Activated naive CD4-positive, alpha-beta T cell treated with Interleukin-2 at 50 U/mL for 16 hours (primary cell): ENCODE measurements around the gene AOAH.

Source experiments
- DNase-seq: peaks from one replicate; pipeline ENCODE4 v3.0.0-alpha.2; 2020

AOAH gene, protein sequence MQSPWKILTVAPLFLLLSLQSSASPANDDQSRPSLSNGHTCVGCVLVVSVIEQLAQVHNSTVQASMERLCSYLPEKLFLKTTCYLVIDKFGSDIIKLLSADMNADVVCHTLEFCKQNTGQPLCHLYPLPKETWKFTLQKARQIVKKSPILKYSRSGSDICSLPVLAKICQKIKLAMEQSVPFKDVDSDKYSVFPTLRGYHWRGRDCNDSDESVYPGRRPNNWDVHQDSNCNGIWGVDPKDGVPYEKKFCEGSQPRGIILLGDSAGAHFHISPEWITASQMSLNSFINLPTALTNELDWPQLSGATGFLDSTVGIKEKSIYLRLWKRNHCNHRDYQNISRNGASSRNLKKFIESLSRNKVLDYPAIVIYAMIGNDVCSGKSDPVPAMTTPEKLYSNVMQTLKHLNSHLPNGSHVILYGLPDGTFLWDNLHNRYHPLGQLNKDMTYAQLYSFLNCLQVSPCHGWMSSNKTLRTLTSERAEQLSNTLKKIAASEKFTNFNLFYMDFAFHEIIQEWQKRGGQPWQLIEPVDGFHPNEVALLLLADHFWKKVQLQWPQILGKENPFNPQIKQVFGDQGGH

DNA sequence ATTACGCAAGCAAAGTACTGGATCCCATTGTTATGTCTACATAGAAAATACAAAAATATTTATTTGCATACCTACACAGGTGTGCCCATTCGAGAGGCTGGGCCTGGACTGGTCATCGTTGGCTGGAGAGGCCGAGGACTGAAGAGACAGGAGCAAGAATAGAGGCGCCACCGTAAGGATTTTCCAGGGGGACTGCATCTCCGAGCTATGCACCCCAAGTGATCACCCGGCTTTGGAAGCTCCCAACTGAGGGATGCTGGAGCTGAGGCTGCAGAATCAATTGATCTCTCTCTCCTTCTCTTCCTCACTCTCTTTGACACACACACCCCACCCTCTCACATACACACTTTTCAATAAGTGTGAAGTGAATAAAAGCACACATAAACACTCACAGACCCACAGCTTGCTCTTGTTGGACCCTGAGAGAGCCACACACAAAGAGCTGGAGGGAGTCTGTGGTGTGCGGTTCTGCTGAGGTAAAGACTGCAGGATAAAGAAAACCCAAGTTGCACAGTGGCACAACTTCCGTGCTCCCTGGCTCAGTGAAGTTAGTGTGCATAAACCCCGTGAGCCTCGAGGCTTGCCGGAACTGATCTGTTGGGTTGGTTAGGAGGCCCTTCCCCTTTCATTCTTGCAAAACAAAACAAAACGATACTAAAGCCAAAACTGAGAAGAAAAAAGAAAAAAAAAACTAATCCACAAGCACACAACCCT lies at the start of gene AOAH:
Gene AOAH, minus strand, starts transcription at position 544 of the 714 bp plus-strand sequence. Its CDS starts 346 bp downstream, at position 198.
- peak; percentile 63 for DNase-seq

DNA sequence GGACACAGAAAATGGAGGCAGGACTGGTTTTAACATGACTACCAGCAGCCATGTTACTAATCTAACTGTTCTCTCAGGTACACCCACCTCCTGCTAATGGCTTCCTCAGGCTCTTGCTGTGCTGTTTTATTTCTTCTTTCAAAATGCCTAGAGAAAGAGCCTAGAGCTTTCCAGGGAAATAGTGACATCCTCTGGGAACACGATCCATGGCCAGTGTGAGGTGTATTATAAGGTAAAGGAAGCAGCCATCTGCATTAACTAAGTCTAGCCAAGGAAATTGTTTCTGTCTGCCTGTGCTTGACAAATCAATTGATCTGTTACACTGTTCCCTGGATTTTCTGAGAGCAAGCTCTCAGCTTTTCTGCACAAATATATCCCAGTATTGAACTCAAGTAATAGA lies 42.2 kb upstream of the AOAH start:
- DNase-seq = no peak

GRCh38 chr7:36765605-36766004 lies 41.3 kb upstream of the AOAH start:
- DNase-seq = no peak

DNA sequence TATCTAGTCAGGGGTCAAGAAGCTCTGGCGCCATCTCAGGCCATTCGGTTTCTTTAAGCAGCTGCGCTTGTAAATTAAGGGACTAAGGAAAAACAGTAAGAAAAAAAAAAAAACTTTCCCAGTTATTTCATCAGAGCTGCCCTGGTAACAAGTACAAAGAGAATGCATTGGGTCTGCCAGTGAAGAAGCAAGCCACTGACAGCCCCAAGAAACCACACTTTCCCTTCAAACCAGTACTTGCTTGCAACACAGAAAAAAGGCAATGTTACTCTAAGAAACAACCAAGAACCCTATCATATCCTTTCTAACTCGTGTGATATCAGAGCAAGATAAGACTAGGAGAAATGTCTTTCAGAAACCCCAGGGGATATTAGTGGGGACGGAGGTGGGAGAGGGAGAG lies 40.6 kb upstream of the AOAH start:
- no peak for DNase-seq

DNA sequence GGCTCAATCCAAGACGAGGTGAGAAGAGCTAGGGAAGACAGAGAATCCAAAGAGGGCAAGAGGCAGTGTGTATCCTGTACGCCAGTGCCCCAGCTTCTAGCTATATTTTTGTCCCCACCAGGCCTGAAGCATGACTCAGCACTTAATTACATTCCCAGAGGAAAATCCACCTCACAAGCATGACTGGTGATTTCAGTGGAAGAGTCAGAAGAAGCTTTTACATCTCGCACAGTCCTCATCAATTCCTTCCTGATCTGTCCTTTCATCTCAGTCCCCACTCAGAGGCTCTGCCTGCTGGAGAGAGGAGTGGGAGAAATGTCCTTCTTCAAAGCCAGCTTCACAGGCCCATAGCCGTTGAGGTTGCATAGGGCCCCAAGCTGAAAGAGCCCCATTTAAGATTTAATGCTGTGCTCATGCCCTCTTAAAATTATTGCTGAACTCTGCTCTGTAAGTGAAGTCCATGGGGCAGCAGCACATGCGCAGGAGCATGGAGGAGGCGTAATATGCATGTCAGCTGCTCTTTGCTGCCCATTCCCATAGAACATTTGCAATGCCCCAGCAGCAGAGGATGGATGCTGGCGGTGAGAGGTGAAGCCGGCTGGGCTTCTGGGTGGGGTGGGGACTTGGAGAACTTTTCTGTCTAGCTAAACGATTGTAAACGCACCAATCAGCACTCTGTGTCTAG lies 39.0 kb upstream of the AOAH start:
- no peak for DNase-seq

DNA sequence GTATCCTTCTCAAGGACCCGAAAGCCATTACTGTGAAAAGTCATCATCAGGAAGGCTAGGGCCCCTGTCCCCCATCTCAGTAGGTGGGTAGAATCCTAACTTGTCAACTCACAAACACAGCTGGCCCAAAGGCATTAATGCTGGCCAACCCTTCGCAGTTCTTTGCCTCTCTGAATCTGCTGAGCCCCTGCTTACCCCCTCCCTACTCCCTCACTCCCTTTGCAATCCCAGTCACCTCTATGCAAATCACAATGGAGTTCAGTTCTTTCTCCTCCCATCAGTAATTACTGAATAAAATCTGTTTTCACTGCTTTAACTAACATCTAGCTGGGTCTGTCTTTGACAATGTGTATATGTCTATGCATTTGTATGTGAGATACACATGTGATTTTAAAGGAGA lies 38.1 kb upstream of the AOAH start:
- no peak for DNase-seq

GRCh38 chr7:36761835-36762234 lies 37.5 kb upstream of the AOAH start:
- no peak for DNase-seq

GRCh38 chr7:36760856-36761762 lies 36.8 kb upstream of the AOAH start:
- DNase-seq = no peak

DNA sequence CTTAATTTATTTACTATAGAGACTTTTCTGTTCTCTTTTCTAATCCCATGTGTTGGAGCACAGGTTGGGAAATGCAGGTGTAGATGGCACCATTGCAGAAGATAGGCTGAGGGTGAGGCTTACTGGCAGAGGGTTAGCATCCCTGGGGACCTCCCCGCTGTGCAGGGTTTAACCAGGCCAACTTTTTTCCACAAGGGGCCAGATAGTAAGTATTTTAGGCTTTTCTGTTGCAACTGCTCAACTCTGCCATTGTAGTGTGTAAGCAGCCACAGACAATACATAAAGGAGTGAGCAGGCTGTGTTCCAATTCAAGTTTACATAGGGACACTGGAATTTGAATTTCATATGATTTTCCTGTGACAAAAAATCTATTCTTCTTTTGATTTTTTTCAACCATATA lies 34.6 kb upstream of the AOAH start:
- DNase-seq = no peak

GRCh38 chr7:36755484-36755883 lies 31.2 kb upstream of the AOAH start:
- DNase-seq = no peak

DNA sequence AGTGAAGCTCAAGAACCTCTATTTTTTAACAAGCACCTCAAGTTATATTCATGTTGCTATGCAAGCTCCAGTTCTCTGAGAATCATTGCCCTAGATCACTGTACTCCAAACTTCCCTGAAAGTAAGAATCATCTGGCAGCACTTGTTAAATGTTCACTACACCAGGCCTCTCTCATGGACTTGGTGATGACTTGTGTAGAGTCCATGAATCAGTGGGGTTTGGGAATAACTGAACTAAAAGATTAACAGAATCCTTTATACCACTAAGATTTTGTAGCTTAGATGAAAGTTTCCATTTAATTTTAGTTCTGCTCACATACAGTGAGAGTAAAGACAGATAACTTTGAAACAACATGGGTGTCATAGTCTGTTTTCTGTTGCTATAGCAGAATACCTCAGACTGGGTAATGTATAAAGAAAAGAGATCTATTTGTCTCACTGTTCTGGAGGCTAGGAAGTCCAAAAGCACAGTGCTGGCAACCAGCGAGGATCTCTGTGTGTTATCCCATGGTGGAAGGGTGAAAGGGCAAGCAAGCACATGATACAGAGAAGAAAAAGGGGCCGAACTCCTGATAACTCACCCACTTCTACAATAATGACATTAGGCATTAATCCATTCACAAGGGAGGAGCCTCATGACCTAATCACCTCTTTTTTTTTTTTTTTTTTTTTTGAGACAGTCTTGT lies 27.9 kb upstream of the AOAH start:
- DNase-seq = no peak

- no peak for DNase-seq
These were observed 26.2 kb upstream of the AOAH start for GRCh38 chr7:36750451-36750850.

DNA sequence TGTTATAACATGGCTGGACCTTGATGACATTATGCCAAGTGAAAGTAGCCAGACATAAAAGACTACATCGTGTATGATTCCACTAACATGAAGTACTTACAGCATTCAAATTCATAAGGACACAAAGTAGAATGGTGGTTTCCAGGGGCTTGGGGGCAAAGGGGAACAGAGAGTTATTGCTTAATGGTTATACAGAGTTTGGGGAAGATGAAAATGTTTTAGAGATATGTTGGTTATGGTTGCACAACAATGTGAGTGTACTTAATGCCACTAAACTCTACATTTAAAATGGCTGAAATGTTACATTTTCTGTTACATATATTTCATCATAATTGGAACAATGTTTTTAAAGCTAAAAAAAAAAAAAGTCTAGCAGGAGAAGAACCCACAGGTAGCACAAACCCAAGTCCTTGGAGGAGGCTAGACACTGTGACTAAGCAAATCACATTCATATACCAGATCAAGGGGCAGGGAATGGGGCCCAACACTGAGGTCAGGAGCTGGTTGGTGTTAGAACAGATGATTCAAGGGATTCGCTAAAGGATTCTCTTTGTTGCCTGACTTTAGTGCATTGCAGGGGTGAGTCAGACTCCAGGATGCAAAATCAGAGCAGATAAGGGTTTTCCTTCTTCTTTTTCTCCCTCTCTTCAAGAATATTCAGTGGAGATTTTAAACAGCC lies 25.1 kb upstream of the AOAH start:
- no peak for DNase-seq

DNA sequence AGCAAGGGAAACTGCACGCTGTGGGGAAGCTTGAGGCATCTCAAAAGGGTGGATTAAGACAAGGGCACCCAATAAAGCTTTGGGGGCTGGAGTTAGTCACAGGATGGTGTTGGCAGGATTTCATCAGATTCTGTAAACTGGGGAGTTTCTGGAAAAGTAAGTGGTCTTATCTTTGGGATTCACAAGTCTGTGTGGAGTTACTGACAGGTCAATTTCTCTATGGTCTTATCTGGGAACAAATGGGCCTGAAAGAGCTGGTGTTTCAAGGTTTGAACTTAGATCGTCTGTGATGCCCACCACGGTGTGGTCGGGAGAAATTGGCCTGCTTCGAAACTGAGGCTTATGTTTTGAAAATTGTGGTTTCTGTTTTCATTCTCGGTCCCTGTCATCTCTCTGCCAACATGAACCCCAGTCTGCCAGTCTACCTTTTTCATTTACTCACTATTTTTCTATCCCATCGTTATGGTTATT lies 23.8 kb upstream of the AOAH start:
- no peak for DNase-seq

DNA sequence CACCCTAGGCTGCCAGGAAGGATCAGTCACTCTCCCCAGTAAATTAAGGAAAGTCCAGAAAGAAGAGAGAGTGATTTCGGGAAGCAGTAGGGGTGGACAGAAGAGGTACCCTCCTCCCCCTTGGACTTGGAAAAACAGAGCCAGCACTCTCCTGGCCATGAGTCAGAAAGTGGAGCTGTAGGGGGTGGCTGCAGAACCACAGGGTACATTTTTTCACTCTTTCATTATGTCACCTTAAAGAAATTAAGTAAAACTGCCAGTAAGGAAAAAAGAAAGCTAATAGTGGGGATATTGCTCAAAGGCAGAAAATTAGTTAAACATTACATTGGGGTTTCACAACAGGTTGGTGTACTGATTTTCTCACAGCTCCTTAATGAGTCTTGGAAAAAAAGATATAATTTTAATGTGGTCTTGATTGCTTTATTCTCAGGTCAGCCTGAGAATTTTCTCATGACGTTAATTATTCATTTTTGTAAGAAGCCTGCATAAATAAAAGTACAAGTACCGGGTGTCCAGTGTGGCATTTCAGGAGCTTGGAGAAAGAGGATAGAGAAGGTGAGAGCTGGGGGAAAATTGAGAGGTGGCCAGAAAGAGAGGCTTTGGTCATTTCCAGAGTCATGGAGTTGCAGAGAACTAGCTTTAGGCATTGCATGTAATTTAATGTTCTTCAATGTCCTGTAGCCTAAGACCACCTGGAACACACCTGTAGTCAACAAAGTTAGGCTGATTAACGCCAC lies 23.2 kb upstream of the AOAH start:
- no peak for DNase-seq

GRCh38 chr7:36746347-36746746 lies 22.1 kb upstream of the AOAH start:
- no peak for DNase-seq

DNA sequence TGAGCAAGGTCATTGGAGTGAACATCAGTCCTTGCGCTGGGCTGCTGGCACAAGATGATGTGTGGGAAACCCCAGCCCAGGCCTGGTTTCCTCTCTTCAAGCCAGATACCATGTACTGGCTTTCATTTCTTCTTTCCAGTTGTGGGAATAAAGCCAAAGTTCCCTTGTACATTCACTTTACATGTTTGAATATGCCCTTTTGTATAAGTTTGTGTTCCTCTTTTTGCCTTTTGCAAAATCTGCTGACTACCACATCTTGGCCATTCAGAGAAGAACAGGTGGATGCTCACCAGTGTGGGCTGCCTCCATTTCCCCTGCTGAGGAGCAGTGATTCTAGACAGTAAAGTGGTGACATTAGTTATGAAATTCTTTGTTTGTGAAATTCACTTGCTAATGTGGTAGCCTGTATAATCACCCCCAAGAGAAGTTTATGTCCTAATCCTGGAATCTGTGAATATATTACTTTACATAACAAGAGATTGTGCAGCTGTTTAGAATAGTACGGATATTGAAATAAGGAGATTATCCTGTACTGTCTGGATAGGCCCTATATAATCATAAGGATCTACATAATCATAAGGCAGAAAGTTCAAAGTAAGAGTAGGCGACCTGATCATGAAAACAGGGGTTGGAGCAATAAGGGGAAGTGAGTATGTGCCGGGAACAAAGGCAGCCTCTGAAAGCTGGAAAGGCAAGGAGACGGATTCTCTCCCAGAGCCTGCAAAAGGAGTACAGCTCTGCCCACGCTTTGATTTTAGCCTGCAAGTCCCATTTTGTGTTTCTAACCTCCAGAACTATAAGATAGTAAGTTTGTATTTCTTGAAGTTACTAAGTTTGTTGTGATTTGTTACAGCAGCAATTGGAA lies 18.8 kb upstream of the AOAH start:
- DNase-seq = no peak

GRCh38 chr7:36741866-36742265 lies 17.6 kb upstream of the AOAH start:
- no peak for DNase-seq

- no peak for DNase-seq
These were observed 15.1 kb upstream of the AOAH start for GRCh38 chr7:36739351-36739750.
